GM23248 (cell line): ENCODE data around the gene OR6B3.

Experiments used
- EZH2 ChIP-seq: fragments of 200-600 bp; sonication (generic); IDR thresholded peaks from 2 replicates; pipeline ENCODE4 v1.6.1; 2018; ENCODE audit warnings: antibody characterized with exemption, mild to moderate bottlenecking; ENCODE audit not compliant: insufficient read depth, poor library complexity, severe bottlenecking
- EZH2phosphoT487 ChIP-seq: fragments of 200-600 bp; sonication (generic); IDR thresholded peaks from 2 replicates; pipeline ENCODE4 v1.6.1; 2018; ENCODE audit warnings: antibody characterized with exemption, moderate library complexity, mild to moderate bottlenecking, low read depth; ENCODE audit not compliant: insufficient read depth

DNA sequence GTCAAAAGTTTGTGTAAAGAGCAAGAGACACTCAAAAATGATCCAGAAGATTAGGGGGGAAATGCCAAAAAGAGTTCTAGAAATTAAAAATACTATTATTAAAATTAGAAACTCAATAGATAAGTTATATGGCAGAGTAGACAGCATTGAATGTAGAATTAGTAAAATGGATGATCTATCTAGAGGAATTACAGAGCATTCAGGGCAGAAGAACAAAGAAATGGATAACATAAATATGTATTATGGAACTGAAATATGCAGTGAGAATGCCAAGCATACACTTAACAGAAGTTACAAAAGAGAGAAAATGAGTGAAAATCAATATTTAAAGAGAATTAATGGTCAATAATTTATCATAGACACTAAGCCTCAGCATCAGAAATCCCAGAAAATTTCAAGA, 33.2 kb upstream of the OR6B3 start:
- TF ChIP-seq EZH2 (no peak), EZH2phosphoT487 (no peak)
